NCI-H1417 treated with DMSO at 0.1 percent for 48 hours (cell line): ENCODE results near the gene ADSL.
"Not testable (repeated sequence)": the region's sequence is repeated elsewhere in the genome, so short reads cannot be mapped to it uniquely, and the experiment has no call there.

ENCODE experiments used
- DNase-seq: peaks from one replicate; lab custom pipeline; 2025; lab: John Stamatoyannopoulos, UW

The ADSL gene

GRCh38 chr22:40346185-40347118 is at the start of gene ADSL:
Gene ADSL (plus strand): TSS chr22:40346500. CDS start chr22:40346559, 59 bp downstream.
- peak; percentile 27 for DNase-seq

GRCh38 chr22:40300316-40300715 is 46.0 kb upstream of the ADSL start:
- DNase-seq = no peak

- no peak for DNase-seq
Observed at GRCh38 chr22:40300884-40301672, 45.2 kb upstream of the ADSL start.

GRCh38 chr22:40302149-40302548 is 44.2 kb upstream of the ADSL start:
- no peak for DNase-seq

GRCh38 chr22:40305625-40306024 is 40.7 kb upstream of the ADSL start:
- DNase-seq = no peak

GRCh38 chr22:40308999-40309573 is 37.2 kb upstream of the ADSL start:
- DNase-seq = no peak

GRCh38 chr22:40309631-40310030 is 36.7 kb upstream of the ADSL start:
- DNase-seq = no peak

GRCh38 chr22:40310081-40310767 is 36.1 kb upstream of the ADSL start:
- no peak for DNase-seq

GRCh38 chr22:40310768-40311120 is 35.6 kb upstream of the ADSL start:
- no peak for DNase-seq

- DNase-seq = not testable (repeated sequence)
Observed at GRCh38 chr22:40311646-40312045, 34.7 kb upstream of the ADSL start.

- no peak for DNase-seq
Observed at GRCh38 chr22:40312050-40312449, 34.2 kb upstream of the ADSL start.

- no peak for DNase-seq
Observed at GRCh38 chr22:40313007-40313406, 33.3 kb upstream of the ADSL start.

GRCh38 chr22:40314041-40314440 is 32.3 kb upstream of the ADSL start:
- no peak for DNase-seq

- DNase-seq = no peak
Observed at GRCh38 chr22:40320687-40321086, 25.6 kb upstream of the ADSL start.

GRCh38 chr22:40322021-40322420 is 24.3 kb upstream of the ADSL start:
- DNase-seq = no peak

GRCh38 chr22:40322818-40323447 is 23.4 kb upstream of the ADSL start:
- DNase-seq = no peak

GRCh38 chr22:40323681-40324171 is 22.6 kb upstream of the ADSL start:
- DNase-seq = no peak

GRCh38 chr22:40324468-40325305 is 21.6 kb upstream of the ADSL start:
- DNase-seq = no peak

- no peak for DNase-seq
Observed at GRCh38 chr22:40325315-40325714, 21.0 kb upstream of the ADSL start.

GRCh38 chr22:40326905-40327735 is 19.2 kb upstream of the ADSL start:
- DNase-seq = no peak
